WTC11 (cell line): ENCODE measurements around the gene LRIG1.

ENCODE experiments used
- CTCF ChIP-seq: fragments of 200-600 bp; IDR thresholded peaks from 2 replicates; pipeline ENCODE4 v1.8.0; 2022; ENCODE audit warnings: antibody characterized with exemption
- ERG ChIP-seq: fragments of 250-450 bp; sonication (Bioruptor Pico); IDR thresholded peaks from 2 replicates; pipeline ENCODE4 v1.8.0; 2021; ENCODE audit warnings: mild to moderate bottlenecking
- ESRRA ChIP-seq: sonication (generic); formaldehyde crosslinking; IDR thresholded peaks from 2 replicates; pipeline ENCODE4 v1.8.1; 2022; ENCODE audit warnings: mild to moderate bottlenecking, missing genetic modification reagents, borderline replicate concordance
- PRDM15 ChIP-seq: sonication (generic); formaldehyde crosslinking; IDR thresholded peaks from 2 replicates; pipeline ENCODE4 v1.8.0; 2022; ENCODE audit warnings: missing genetic modification reagents
- TF ChIP-seq, protein P1 (sequence below): fragments of 250-450 bp; sonication (Bioruptor Pico); IDR thresholded peaks from 2 replicates; pipeline ENCODE4 v1.9.0; 2021; ENCODE audit warnings: moderate library complexity, mild to moderate bottlenecking, inconsistent platforms, borderline replicate concordance

- TF ChIP-seq CTCF (no peak), ESRRA (CRISPR knock-in tag) (no peak), ERG (CRISPR knock-in tag) (no peak), PRDM15 (CRISPR knock-in tag) (no peak)
- TF ChIP-seq, protein P1, sequence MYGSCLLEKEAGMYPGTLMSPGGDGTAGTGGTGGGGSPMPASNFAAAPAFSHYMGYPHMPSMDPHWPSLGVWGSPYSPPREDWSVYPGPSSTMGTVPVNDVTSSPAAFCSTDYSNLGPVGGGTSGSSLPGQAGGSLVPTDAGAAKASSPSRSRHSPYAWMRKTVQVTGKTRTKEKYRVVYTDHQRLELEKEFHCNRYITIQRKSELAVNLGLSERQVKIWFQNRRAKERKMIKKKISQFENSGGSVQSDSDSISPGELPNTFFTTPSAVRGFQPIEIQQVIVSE (CRISPR knock-in tag) = no peak
Measured at GRCh38 chr3:66335671-66336070, 165.2 kb downstream of the LRIG1 start.
